Smooth muscle cell (in vitro differentiated cells): ENCODE data around the gene TRDMT1. TPM values are rescaled to one million over a fixed set of nuclear protein-coding genes. Genes with fewer than 3 reads are reported as not detected.

ENCODE experiments used
- DNase-seq: peaks from one replicate; lab custom pipeline; 2025; ENCODE audit not compliant: unreplicated experiment; lab: John Stamatoyannopoulos, UW
- H2AFZ ChIP-seq: fragments of 200-600 bp; sonication (generic); 2 replicates; pipeline ENCODE4 v1.6.0; 2016; ENCODE audit warnings: antibody characterized with exemption, low read depth, mild to moderate bottlenecking
- H3F3A ChIP-seq: fragments of 200-600 bp; sonication (generic); 2 replicates; pipeline ENCODE4 v1.6.0; 2017; ENCODE audit warnings: antibody characterized with exemption, low read depth
- H3K27ac ChIP-seq: fragments of 200-600 bp; sonication (generic); 2 replicates; pipeline ENCODE4 v1.5.1; 2016; ENCODE audit warnings: low read depth, mild to moderate bottlenecking
- H3K27me3 ChIP-seq: fragments of 200-600 bp; sonication (generic); 2 replicates; pipeline ENCODE4 v1.6.1; 2016; ENCODE audit warnings: low read depth, mild to moderate bottlenecking
- H3K36me3 ChIP-seq: fragments of 200-600 bp; sonication (generic); 2 replicates; pipeline ENCODE4 v1.5.1; 2016; ENCODE audit warnings: low read depth
- H3K4me1 ChIP-seq: fragments of 200-600 bp; sonication (generic); 2 replicates; pipeline ENCODE4 v1.5.1; 2016; ENCODE audit warnings: low read depth
- H3K4me2 ChIP-seq: fragments of 200-600 bp; sonication (generic); 2 replicates; pipeline ENCODE4 v1.6.0; 2016; ENCODE audit warnings: mild to moderate bottlenecking
- H3K4me3 ChIP-seq: fragments of 200-600 bp; sonication (generic); 2 replicates; pipeline ENCODE4 v1.5.1; 2016; ENCODE audit warnings: mild to moderate bottlenecking
- H3K79me2 ChIP-seq: fragments of 200-600 bp; sonication (generic); 2 replicates; pipeline ENCODE4 v1.6.0; 2016; ENCODE audit warnings: low read depth, mild to moderate bottlenecking
- H3K9ac ChIP-seq: fragments of 200-600 bp; sonication (generic); 2 replicates; pipeline ENCODE4 v1.6.0; 2016; ENCODE audit warnings: low read depth
- H3K9me3 ChIP-seq: fragments of 200-600 bp; sonication (generic); replicated peaks from 2 replicates; pipeline ENCODE4 v1.5.1; 2016; ENCODE audit warnings: low read depth
- H4K20me1 ChIP-seq: fragments of 200-600 bp; sonication (generic); 2 replicates; pipeline ENCODE4 v1.6.0; 2016; ENCODE audit warnings: low read depth
- WGBS: methylation state at CpG from one replicate; pipeline ENCODE4 v1.1.7; 2016; ENCODE audit warnings: low lambda C conversion rate; 5-methylcytosine and 5-hydroxymethylcytosine counted together
- polyA plus RNA-seq: library from polyadenylated mRNA; unstranded; fragments of >200 nt; fragmentation: Nextera tagmentation; extraction: Ambion mirVana; gene quantifications from 2 replicates; pipeline ENCODE4 v1.2.1, GENCODE V29; 2016
- total RNA-seq: library from RNA; depleted of rRNA; stranded (reverse); fragments of >200 nt; gene quantifications from 2 replicates; pipeline ENCODE4 v1.2.3, GENCODE V29; 2014
- TF ChIP-seq, protein P1 (sequence below): fragments of 200-600 bp; sonication (generic); IDR thresholded peaks from 2 replicates; pipeline ENCODE4 v1.5.1; 2017; ENCODE audit warnings: borderline replicate concordance, mild to moderate bottlenecking, antibody characterized with exemption; ENCODE audit not compliant: insufficient read depth, poor library complexity, severe bottlenecking

TRDMT1 gene
- total and polyA plus RNA-seq, 2 experiments from 2014 or later, result 2.5 to 7.3 TPM

DNA sequence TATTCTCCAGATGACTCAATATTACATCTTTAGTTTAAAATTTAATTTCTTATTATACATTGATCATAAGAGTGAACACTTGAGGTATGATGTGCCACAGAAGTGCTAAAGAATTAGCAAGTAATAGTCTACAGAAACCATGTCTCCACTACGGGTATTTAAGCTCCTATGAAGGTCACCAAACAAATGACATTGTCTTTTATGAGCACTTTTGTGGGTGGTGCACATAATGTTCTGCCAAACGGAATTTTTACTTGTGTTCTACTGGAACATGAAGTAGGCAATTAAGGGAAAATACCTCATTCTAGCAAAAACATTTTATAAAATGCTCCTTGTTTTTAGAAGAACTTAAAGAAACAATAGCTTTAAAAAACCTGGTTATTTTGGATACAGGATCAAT lies 44.4 kb downstream of the TRDMT1 start:
- Histone ChIP-seq H3K27me3 (no peaks in the 10 kb centered on the region), H3K9ac (no peak overlapping the region), H4K20me1 (no peaks in the 10 kb centered on the region), H3K27ac (no peak overlapping the region), H3K4me2 (no peak overlapping the region), H3K79me2 (no peaks in the 10 kb centered on the region), H3F3A (no peaks in the 10 kb centered on the region), H3K36me3 (no peaks in the 10 kb centered on the region), H2AFZ (no peak overlapping the region), H3K4me1 (no peaks in the 10 kb centered on the region), H3K9me3 (no peaks in the 10 kb centered on the region), H3K4me3 (no peak overlapping the region)
- 81% methylated on average over 2 of the region's 2 CpGs for WGBS
- TF ChIP-seq, protein P1, sequence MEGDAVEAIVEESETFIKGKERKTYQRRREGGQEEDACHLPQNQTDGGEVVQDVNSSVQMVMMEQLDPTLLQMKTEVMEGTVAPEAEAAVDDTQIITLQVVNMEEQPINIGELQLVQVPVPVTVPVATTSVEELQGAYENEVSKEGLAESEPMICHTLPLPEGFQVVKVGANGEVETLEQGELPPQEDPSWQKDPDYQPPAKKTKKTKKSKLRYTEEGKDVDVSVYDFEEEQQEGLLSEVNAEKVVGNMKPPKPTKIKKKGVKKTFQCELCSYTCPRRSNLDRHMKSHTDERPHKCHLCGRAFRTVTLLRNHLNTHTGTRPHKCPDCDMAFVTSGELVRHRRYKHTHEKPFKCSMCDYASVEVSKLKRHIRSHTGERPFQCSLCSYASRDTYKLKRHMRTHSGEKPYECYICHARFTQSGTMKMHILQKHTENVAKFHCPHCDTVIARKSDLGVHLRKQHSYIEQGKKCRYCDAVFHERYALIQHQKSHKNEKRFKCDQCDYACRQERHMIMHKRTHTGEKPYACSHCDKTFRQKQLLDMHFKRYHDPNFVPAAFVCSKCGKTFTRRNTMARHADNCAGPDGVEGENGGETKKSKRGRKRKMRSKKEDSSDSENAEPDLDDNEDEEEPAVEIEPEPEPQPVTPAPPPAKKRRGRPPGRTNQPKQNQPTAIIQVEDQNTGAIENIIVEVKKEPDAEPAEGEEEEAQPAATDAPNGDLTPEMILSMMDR, result no peak
- no peak for DNase-seq

DNA sequence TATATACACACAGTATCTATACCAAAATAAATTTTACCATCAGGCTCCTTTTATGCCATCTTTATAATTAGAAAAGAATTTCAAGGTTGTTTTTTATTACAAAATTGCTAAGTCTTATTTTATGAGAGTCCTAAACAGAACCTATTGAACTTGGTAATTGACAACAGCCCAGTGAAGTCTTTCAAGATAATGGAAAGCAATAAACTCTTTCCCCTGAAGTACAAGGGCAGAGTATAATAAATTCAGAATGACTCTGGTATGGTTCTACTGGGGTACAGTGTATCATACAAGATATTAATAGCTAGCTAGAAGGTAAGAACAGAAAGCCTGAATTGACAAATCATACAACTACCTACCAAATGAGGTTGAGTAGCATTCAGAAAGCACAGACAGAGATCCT lies 45.6 kb downstream of the TRDMT1 start:
- Histone ChIP-seq H3K79me2 (no peaks in the 10 kb centered on the region), H3F3A (no peaks in the 10 kb centered on the region), H3K27me3 (no peaks in the 10 kb centered on the region), H3K4me2 (no peak overlapping the region), H3K9ac (no peak overlapping the region), H3K27ac (no peak overlapping the region), H2AFZ (no peak overlapping the region), H3K36me3 (no peaks in the 10 kb centered on the region), H3K4me1 (no peaks in the 10 kb centered on the region), H3K9me3 (no peaks in the 10 kb centered on the region), H4K20me1 (no peaks in the 10 kb centered on the region), H3K4me3 (no peak overlapping the region)
- TF ChIP-seq, protein P1, result no peak
- DNase-seq, result no peak

DNA sequence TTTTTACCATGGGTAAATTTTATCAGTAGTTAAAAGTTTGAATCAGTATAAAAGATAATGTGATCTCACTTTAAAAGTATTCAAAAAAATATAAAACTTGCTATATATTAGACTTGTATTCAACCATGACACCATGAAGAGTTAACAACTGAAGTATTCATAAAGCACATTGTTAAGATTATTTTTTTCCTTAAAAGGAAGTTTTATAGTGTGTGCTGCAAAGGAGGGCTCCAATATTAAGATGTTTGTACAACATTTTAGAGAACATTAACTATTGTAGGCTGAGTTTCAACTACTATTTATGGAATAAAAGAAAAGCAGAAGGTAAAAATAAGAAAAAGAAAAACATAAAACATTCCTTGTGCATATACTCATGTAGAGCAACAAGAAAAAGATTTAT lies 47.4 kb downstream of the TRDMT1 start:
- Histone ChIP-seq H3K4me3 (no peak overlapping the region), H2AFZ (no peak overlapping the region), H3K9me3 (no peaks in the 10 kb centered on the region), H3F3A (no peaks in the 10 kb centered on the region), H3K27me3 (no peaks in the 10 kb centered on the region), H3K79me2 (no peaks in the 10 kb centered on the region), H3K27ac (no peak overlapping the region), H3K4me1 (no peaks in the 10 kb centered on the region), H3K9ac (no peak overlapping the region), H3K36me3 (no peaks in the 10 kb centered on the region), H4K20me1 (no peaks in the 10 kb centered on the region), H3K4me2 (no peak overlapping the region)
- no peak for DNase-seq
- TF ChIP-seq, protein P1, result no peak

DNA sequence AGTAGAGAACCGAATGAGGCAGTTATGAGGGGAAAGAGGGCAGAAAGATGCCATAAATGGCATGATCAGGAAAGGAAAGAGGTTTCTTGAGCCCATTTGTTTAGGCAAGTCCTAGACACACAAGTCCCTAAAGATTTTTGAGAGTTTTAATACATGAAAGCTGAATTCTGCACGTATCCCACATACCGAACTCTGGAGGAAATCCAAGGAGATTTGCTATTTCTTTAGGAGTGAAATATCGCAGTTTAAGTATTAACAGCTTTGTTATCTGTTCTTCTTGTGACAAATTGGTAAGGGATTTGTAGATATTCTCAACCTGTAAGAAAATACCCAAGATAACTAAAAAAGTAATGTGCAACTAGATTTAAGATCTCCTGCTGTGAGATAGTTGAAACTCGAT lies 48.2 kb downstream of the TRDMT1 start:
- TF ChIP-seq, protein P1, result no peak

More for the DNA sequence above, 48.2 kb downstream of the TRDMT1 start:
- Histone ChIP-seq H3F3A (no peaks in the 10 kb centered on the region), H3K4me3 (no peak overlapping the region), H3K27ac (no peak overlapping the region), H3K36me3 (no peaks in the 10 kb centered on the region), H3K9me3 (no peaks in the 10 kb centered on the region), H3K4me2 (no peak overlapping the region), H3K9ac (no peak overlapping the region), H4K20me1 (no peaks in the 10 kb centered on the region), H3K27me3 (no peaks in the 10 kb centered on the region), H3K4me1 (peaks cover under 1% of the 10 kb centered on the region), H3K79me2 (no peaks in the 10 kb centered on the region), H2AFZ (no peak overlapping the region)
- 84% methylated on average over 5 of the region's 5 CpGs for WGBS
- no peak for DNase-seq
